GM23248 (cell line): ENCODE measurements around the gene PLA2G2C. TPM values are rescaled to one million over a fixed set of nuclear protein-coding genes. Genes with fewer than 3 reads are reported as not detected.

Experiments
- DNase-seq: peaks from one replicate; pipeline ENCODE4 v3.0.0-alpha.2; 2015
- H2AFZ ChIP-seq: fragments of 200-600 bp; sonication (generic); 2 replicates; pipeline ENCODE4 v1.6.1; 2016; ENCODE audit warnings: antibody characterized with exemption
- H3F3A ChIP-seq: fragments of 200-600 bp; sonication (generic); 2 replicates; pipeline ENCODE4 v1.6.1; 2016; ENCODE audit warnings: mild to moderate bottlenecking, antibody characterized with exemption, mixed run types; ENCODE audit not compliant: insufficient read depth
- H3K27ac ChIP-seq: fragments of 200-600 bp; sonication (generic); 2 replicates; pipeline ENCODE4 v1.5.1; 2016; ENCODE audit warnings: mild to moderate bottlenecking
- H3K27me3 ChIP-seq: fragments of 200-600 bp; sonication (generic); replicated peaks from 2 replicates; pipeline ENCODE4 v1.6.1; 2016; ENCODE audit warnings: mild to moderate bottlenecking; ENCODE audit not compliant: insufficient read depth
- H3K36me3 ChIP-seq: fragments of 200-600 bp; sonication (generic); 2 replicates; pipeline ENCODE4 v1.6.1; 2016; ENCODE audit warnings: low read depth, mild to moderate bottlenecking
- H3K4me1 ChIP-seq: fragments of 200-600 bp; sonication (generic); 2 replicates; pipeline ENCODE4 v1.6.1; 2016; ENCODE audit warnings: mild to moderate bottlenecking; ENCODE audit not compliant: insufficient read depth
- H3K4me2 ChIP-seq: fragments of 200-600 bp; sonication (generic); one replicate; pipeline ENCODE4 v1.6.1; 2016; ENCODE audit warnings: mild to moderate bottlenecking; ENCODE audit not compliant: unreplicated experiment
- H3K4me3 ChIP-seq: fragments of 200-600 bp; sonication (generic); 2 replicates; pipeline ENCODE4 v1.5.1; 2016; ENCODE audit warnings: mild to moderate bottlenecking
- H3K79me2 ChIP-seq: fragments of 200-600 bp; sonication (generic); 2 replicates; pipeline ENCODE4 v1.6.1; 2016; ENCODE audit warnings: mild to moderate bottlenecking; ENCODE audit not compliant: insufficient read depth
- H3K9ac ChIP-seq: fragments of 200-600 bp; sonication (generic); 2 replicates; pipeline ENCODE4 v1.6.1; 2016; ENCODE audit warnings: mild to moderate bottlenecking
- H3K9me2 ChIP-seq: fragments of 200-600 bp; sonication (generic); 2 replicates; pipeline ENCODE4 v1.6.1; 2016; ENCODE audit warnings: mixed run types, mild to moderate bottlenecking, moderate library complexity; ENCODE audit not compliant: insufficient read depth
- H3K9me3 ChIP-seq: fragments of 200-600 bp; sonication (generic); one replicate; pipeline ENCODE4 v1.6.1; 2017; ENCODE audit warnings: low read depth
- H4K20me1 ChIP-seq: fragments of 200-600 bp; sonication (generic); 2 replicates; pipeline ENCODE4 v1.6.0; 2016; ENCODE audit not compliant: insufficient read depth
- EZH2 ChIP-seq: fragments of 200-600 bp; sonication (generic); IDR thresholded peaks from 2 replicates; pipeline ENCODE4 v1.6.1; 2018; ENCODE audit warnings: antibody characterized with exemption, mild to moderate bottlenecking; ENCODE audit not compliant: insufficient read depth, poor library complexity, severe bottlenecking
- EZH2phosphoT487 ChIP-seq: fragments of 200-600 bp; sonication (generic); IDR thresholded peaks from 2 replicates; pipeline ENCODE4 v1.6.1; 2018; ENCODE audit warnings: antibody characterized with exemption, moderate library complexity, mild to moderate bottlenecking, low read depth; ENCODE audit not compliant: insufficient read depth
- WGBS, 2 experiments: methylation state at CpG; one replicate each; pipeline ENCODE4 v1.1.6; 2015 to 2017; ENCODE audit warnings: low lambda C conversion rate in 2 of 2, low coverage in 1 of 2; ENCODE audit errors: missing lambda C conversion rate in 2 of 2; 5-methylcytosine and 5-hydroxymethylcytosine counted together
- in situ Hi-C: fragments of 300-500 bp; cut with MboI; formaldehyde crosslinking; loops from 2 replicates; pipeline ENCODE4 v1.15.0; 2020
- polyA plus RNA-seq: library from polyadenylated mRNA; unstranded; fragments of >200 nt; fragmentation: Nextera tagmentation; extraction: Ambion mirVana; gene quantifications from 2 replicates; pipeline ENCODE4 v1.2.1, GENCODE V29; 2016
- total RNA-seq: library from RNA; depleted of rRNA; stranded (reverse); fragments of >200 nt; shearing (Covaris generic); gene quantifications from 2 replicates; pipeline ENCODE4 v1.2.3, GENCODE V29; 2014

Gene PLA2G2C
- total and polyA plus RNA-seq, 2 experiments from 2014 or later = not detected

DNA sequence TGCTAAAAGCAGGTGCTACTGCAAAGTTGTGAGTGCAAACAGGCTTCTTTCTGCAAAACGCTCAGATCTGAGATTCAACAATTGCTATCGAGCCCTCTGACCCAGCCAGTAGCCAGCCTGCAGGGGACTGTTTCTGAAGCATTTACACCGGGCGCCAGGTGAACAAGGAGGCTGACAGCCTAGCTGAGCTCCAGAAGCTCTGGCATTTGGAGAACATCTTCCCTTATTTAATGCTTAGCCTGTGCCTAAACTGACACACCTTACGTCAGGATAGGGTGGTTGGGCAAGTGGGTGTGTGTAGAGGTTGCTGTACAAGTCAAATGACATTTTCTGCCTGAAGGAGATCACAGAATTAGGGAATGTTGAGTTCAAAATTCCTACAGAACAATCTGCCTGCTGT, 15.8 kb upstream of the PLA2G2C start:
- Histone ChIP-seq H3K9me2 (no peaks in the 10 kb centered on the region), H3K79me2 (no peaks in the 10 kb centered on the region), H3K36me3 (no peaks in the 10 kb centered on the region), H2AFZ (no peak overlapping the region), H3K9ac (no peak overlapping the region), H3F3A (0 out of 2 replicates have a peak, but pooled peaks cover 6% of the 10 kb centered on the region), H3K9me3 (no peaks in the 10 kb centered on the region), H3K4me2 (no peak overlapping the region), H3K27ac (no peak overlapping the region), H4K20me1 (no peaks in the 10 kb centered on the region), H3K27me3 (peaks cover 41% of the 10 kb centered on the region), H3K4me1 (peaks cover 10% of the 10 kb centered on the region; the same call in 1 of the 2 replicates), H3K4me3 (no peak overlapping the region)
- WGBS, 2 experiments = 67 to 68% methylated on average over 5 of the region's 5 CpGs
- in situ Hi-C loops = no loop called here
- no peak for DNase-seq
- TF ChIP-seq EZH2 (no peak), EZH2phosphoT487 (no peak)

DNA sequence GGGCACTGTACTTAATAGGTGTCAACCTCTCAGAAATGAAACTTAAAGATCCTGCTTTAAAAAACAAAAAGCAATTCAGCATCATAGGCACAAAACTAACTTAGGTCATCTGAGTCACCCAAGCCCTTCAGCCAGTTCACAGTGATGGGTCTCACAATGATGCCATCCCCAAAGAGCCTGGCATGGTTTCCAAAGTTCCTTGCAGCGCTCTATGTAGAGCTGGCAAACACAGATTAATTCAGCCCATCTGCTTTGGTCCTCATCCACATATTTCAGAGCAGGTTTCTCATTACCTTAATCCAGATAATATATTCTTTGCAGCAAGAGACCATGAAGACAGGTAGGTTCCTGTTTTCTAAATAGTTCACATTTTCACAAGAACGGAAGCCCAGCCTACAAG, 14.6 kb upstream of the PLA2G2C start:
- Histone ChIP-seq H3K36me3 (no peaks in the 10 kb centered on the region), H4K20me1 (no peaks in the 10 kb centered on the region), H3K9me2 (no peaks in the 10 kb centered on the region), H3K79me2 (no peaks in the 10 kb centered on the region), H3K27me3 (peaks cover 41% of the 10 kb centered on the region), H3K27ac (no peak overlapping the region), H3K9me3 (no peaks in the 10 kb centered on the region), H3K9ac (no peak overlapping the region), H3F3A (0 out of 2 replicates have a peak, but pooled peaks cover 6% of the 10 kb centered on the region), H3K4me2 (no peak overlapping the region), H2AFZ (no peak overlapping the region), H3K4me1 (peaks cover 10% of the 10 kb centered on the region; the same call in 1 of the 2 replicates), H3K4me3 (no peak overlapping the region)
- WGBS, 2 experiments = 38 to 45% methylated on average over 2 of the region's 2 CpGs
- DNase-seq = no peak
- in situ Hi-C loops = no loop called here
- TF ChIP-seq EZH2 (no peak), EZH2phosphoT487 (no peak)

DNA sequence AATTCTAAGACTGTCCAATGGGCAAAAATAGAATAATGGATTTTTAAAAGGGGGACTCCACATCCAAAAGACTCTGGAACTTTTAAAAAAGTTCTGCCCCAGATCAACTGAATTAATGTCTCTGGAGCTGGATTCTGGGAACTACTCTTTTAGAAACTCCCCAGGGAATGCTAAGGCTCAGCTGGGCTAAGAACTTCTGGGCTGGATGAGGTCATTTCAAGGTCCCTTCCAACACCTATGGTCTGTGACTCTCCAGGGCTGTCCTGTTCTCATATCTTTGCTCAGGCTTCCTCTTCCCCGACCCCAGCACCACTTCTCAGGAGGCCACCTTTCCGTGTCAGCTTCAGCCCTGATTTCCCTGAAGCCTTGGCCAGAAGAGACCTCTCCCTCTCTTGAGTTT, 13.5 kb upstream of the PLA2G2C start:
- in situ Hi-C loops = no loop called here
- TF ChIP-seq EZH2phosphoT487 = no peak
- TF ChIP-seq EZH2 = no peak

DNA sequence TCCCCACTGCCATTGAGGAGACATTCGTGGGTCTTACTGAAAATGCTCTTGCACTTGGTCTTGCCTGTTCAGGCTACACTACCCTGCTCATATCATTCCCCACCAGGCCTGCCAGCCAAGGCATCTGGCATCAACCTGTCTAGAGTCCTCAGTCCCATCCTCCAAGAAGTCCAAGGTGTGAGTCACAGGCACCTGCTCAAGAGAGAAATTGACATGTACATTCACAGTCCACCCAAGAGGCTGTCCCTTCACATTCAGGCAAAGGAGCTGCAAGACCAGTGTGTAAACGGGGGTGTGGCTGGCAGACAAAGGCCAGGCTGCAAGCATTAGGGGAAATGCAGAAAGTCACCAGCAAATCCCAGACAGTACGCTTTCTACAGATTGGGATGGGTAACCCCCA, 13.1 kb upstream of the PLA2G2C start:
- Histone ChIP-seq H3K9me3 (no peaks in the 10 kb centered on the region), H4K20me1 (no peaks in the 10 kb centered on the region), H3K79me2 (no peaks in the 10 kb centered on the region), H3K27me3 (peaks cover 45% of the 10 kb centered on the region), H3K9me2 (no peaks in the 10 kb centered on the region), H3K4me2 (no peak overlapping the region), H3K27ac (no peak overlapping the region), H3K36me3 (no peaks in the 10 kb centered on the region), H3K9ac (no peak overlapping the region), H3K4me1 (peaks cover 16% of the 10 kb centered on the region), H3K4me3 (no peak overlapping the region), H3F3A (0 out of 2 replicates have a peak, but pooled peaks cover 6% of the 10 kb centered on the region), H2AFZ (no peak overlapping the region)
- TF ChIP-seq EZH2phosphoT487 (no peak), EZH2 (no peak)
- DNase-seq = no peak
- 70 to 71% methylated on average over 3 of the region's 3 CpGs for WGBS, 2 experiments
- in situ Hi-C loops = no loop called here

More for the DNA sequence above, 13.5 kb upstream of the PLA2G2C start:
- H3K9me2 ChIP-seq = no peaks in the 10 kb centered on the region
- H3K36me3 ChIP-seq = no peaks in the 10 kb centered on the region
- no peaks in the 10 kb centered on the region for H3K79me2 ChIP-seq
- no peak overlapping the region for H3K27ac ChIP-seq
- no peaks in the 10 kb centered on the region for H4K20me1 ChIP-seq
- H3K4me2 ChIP-seq = no peak overlapping the region
- WGBS, 2 experiments = 67 to 69% methylated on average over 2 of the region's 2 CpGs
- H3K4me3 ChIP-seq = no peak overlapping the region
- no peak overlapping the region for H2AFZ ChIP-seq
- no peaks in the 10 kb centered on the region for H3K9me3 ChIP-seq
- no peak overlapping the region for H3K9ac ChIP-seq
- peaks cover 41% of the 10 kb centered on the region for H3K27me3 ChIP-seq
- no peak for DNase-seq
- 0 out of 2 replicates have a peak, but pooled peaks cover 6% of the 10 kb centered on the region for H3F3A ChIP-seq
- H3K4me1 ChIP-seq = peaks cover 13% of the 10 kb centered on the region

DNA sequence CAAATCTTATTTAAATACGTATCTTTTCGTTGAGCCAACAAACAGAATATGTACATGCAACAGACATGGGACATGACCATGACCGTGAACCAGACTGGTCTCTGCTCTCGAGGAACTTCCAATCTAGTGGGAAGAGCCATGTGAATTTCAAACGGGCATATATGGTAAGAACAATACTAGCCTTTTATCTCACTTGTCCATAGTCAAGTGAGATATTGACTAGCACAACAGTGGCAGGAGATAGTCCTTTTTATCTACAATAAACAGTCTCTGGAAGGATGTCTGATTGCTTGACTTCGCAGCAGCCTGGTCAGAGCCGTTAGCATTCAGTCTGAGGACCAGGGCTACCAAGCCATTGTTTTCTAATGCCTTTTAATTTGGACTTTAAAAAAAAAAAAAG, 12.6 kb upstream of the PLA2G2C start:
- H3K36me3 ChIP-seq = no peaks in the 10 kb centered on the region
- 0 out of 2 replicates have a peak, but pooled peaks cover 6% of the 10 kb centered on the region for H3F3A ChIP-seq
- no peaks in the 10 kb centered on the region for H3K9me3 ChIP-seq
- TF ChIP-seq EZH2 = no peak
- no peak for DNase-seq
- in situ Hi-C loops = no loop called here
- no peak overlapping the region for H3K9ac ChIP-seq
- no peak overlapping the region for H3K4me3 ChIP-seq
- H3K4me1 ChIP-seq = peaks cover 16% of the 10 kb centered on the region
- H3K27ac ChIP-seq = no peak overlapping the region
- 76 to 78% methylated on average over 7 of the region's 7 CpGs for WGBS, 2 experiments
- H2AFZ ChIP-seq = no peak overlapping the region
- no peaks in the 10 kb centered on the region for H3K79me2 ChIP-seq
- peaks cover 47% of the 10 kb centered on the region for H3K27me3 ChIP-seq
- no peaks in the 10 kb centered on the region for H3K9me2 ChIP-seq
- no peaks in the 10 kb centered on the region for H4K20me1 ChIP-seq
- H3K4me2 ChIP-seq = no peak overlapping the region
